HG03045 (cell line): ENCODE data around the gene GCN1.
"Not testable (repeated sequence)": the region's sequence is repeated elsewhere in the genome, so short reads cannot be mapped to it uniquely, and the experiment has no call there.

Experiments
- ATAC-seq: cut with Tn5 transposase; IDR thresholded peaks from one replicate; pipeline ENCODE4 v1.9.1; 2021; ENCODE audit warnings: mild to moderate bottlenecking, moderate library complexity; ENCODE audit not compliant: unreplicated experiment

Gene GCN1

GRCh38 chr12:120194534-120195395, at the start of gene GCN1:
GCN1 (minus strand) TSS chr12:120194715; CDS start chr12:120194697, 18 bp downstream.
- peak; percentile 67 for ATAC-seq

- ATAC-seq, result no peak
Observed at GRCh38 chr12:120242971-120243699, 48.6 kb upstream of the GCN1 start.

DNA sequence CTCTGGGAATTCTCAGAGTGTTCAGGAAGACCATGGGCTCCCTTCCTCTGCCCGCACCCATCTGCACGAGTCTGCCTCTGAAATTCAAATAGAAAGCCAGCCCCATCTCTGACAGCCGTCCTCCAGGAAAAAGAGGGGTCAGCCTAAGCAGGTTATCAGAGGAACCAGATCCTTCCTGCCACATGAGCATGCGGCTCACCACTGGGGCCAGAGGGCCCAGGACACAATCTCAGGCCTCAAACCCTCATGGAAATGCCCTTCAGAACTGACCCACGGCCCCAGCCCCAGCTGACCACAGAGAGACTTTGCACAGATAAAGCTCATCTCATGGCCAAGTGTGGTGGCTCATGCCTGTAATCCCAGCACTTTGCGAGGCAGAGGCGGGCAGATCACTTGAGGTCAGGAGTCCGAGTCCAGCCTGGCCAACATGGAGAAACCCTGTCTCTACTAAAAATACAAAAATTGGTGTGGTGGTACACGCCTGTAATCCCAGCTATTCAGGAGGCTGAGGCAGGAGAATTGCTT, 47.8 kb upstream of the GCN1 start:
- no peak for ATAC-seq

DNA sequence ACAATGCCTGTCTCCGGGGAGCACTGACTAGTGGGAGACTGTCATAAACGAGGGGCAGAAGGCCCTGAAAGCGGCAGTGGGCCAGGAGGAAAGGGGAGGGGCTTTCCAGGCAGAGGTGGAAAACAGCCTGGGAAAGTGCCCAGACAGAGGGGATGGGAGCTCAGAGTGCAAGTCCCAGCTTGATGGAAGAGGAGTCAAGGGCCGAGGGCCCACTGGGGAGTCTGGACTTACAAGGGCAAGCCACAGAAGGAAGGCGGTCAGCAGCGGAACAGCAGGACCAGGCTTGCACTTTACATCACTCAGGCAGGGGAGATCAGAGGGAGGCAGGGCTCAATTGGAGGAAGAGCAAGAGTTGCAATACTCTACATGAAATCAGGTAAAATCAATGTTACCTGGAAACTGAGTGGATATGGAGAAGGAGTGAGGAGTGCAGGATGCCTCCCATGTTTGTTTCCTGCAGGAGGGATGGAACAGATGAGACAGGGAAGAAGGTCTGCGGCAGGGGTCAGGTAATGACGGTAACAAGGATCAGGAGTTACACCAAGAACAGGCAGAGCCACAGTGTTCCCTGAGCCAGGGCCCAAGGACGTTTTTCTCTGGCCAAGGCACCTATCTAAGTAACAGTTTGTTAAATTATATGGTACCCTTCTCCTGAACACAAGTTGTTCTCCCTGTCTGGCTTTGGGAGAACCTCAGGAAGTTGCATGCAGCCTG, 47.2 kb upstream of the GCN1 start:
- ATAC-seq, result no peak

DNA sequence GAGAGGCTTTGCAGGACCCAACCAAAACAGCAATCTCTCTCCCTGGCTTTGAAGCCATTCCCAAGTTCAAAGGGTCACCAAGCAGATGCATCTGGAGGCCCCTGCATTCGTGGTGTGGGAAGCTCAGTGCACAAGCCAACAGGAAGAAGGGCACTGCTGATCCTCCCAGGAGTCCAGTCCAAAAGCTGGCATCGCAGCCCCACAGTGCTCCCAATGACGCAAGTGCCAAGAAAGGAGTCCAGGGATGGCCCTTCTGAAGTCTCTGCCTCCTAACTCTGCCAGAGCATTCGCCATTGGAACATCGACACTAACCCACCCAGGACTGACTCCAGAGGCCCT, 45.9 kb upstream of the GCN1 start:
- no peak for ATAC-seq

DNA sequence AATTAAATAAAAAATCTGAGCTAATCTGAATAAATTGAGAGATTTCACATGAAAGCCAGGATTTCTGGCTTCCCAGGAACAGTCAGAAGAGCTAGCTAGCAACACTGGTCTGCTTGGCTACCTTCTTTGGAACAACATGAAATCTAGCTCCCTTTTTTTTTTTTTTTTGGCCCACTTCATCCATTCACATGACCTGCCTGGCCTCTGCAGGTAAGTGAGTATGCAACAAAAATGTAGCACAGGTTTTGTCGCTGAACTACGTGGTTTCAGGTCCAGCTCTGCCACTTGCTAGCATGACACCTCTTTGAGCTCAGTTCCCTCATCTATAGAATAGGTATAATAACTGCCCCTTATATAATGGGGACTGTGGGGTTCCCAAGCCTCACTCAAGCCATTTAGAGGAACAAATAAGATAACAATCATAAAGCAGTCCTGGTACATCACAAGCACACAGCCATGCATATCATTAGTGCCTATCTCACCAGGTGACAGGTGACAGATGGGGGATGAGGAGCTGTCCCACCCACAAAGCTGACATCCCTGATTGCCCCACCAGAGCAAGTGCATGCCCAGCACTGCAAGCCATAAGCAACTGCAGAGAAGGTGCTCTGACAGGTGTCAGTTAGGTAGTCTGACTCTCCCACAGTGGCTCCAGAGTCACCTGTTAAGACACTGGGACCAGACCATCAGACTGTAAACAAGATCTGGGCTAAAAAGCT, 45.4 kb upstream of the GCN1 start:
- ATAC-seq, result no peak

GRCh38 chr12:120238839-120239445, 44.4 kb upstream of the GCN1 start:
- no peak for ATAC-seq

- ATAC-seq, result no peak
Observed at GRCh38 chr12:120238217-120238616, 43.7 kb upstream of the GCN1 start.

- ATAC-seq, result no peak
Observed at GRCh38 chr12:120237360-120238171, 43.1 kb upstream of the GCN1 start.

- ATAC-seq, result not testable (repeated sequence)
Observed at GRCh38 chr12:120236809-120237208, 42.3 kb upstream of the GCN1 start.

DNA sequence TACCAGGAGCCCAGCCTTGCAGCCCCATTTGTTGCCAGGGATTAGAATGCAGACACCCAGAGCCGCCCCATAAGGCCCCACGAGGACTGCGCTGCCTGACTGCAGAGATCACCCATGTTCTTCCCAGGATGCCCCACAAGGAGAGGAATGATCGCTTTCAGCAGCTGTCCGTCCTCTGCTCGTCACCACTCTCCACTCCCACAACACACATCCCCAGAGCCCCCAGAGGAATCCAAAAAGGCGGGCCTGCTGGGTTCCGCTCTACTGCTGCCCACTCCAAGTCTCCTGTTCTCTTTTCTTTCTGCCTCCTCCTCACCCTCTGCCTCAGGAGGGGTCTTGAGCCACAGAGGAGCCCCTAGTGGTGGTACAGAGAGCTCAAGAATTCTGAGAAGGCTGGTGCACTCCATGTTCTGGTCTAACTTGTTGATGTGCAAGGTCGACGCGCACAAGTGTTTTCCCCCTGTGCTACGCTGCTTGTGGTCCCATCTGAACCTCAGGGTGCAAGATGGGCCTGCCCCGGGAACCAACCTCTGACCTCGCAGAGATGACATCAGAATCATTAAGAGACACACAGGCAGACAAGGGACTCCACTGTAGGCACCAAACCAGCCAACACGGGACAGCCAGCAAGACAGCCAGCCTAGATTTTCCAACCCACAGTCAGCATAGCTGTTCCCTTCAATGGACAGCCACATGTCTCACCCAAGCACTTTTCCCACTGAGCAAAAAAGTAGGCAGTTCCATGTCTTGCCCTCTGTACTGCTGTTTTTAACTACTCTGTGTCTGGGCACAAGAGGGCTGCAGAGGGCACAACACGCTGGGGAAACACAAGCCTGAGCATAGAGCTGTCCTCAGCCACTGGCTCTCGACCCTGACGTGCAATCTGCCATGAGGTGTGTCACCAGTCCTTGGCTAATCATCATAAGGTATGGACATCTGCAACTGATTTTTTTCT, 41.1 kb upstream of the GCN1 start:
- ATAC-seq, result no peak

DNA sequence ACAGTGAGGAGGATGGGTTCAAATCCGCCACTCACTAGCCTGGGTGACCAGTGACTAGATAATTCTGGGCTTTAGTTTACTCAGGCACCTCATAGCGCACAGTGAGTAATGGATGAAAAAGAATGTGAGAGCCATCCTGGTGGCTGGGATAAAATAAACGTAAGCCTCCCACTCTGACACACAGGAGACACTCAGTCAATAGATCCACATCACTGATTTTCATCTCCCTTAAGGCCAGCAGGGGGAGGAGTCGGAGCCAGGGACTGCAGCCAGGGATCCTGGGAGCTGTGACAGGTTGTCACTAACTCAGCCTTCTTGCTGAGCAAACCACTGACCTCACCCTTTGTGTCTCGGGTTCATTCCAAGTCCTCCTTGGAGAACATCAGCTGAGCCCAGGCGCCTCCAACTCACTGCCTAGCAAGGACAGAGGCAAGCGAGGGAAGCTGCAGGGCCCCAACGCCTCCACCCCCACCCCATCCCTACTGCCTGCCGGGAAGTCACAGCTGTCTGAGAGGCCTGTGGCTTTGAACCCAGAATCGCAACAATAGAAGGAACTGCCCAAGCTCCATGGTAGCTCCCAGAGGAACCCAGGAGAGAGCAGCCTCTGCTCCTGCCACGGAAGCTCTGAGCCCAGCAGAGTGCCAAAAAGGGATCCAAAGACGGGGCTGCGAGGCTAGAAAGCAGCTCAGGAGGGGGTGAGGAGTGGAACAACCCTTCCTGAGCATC, 40.3 kb upstream of the GCN1 start:
- no peak for ATAC-seq

GRCh38 chr12:120231316-120232011, 36.9 kb upstream of the GCN1 start:
- ATAC-seq, result no peak

DNA sequence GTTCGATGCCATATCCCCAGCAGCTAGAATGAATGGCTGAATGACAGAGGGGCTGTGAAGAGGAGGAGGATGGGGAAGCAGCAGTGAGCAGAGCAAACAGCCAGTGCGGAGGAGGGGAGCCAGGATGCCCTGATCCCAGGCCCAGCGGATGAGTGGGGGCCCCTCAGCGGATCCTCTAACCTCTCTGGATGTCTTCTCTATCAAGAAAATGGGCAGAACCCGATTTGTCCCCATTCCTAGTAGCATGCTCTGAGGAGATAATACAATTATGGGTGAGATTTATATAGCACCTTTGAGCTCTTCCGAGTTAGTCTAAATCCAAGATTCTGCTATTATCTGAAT, 36.4 kb upstream of the GCN1 start:
- ATAC-seq, result no peak

- no peak for ATAC-seq
Observed at GRCh38 chr12:120230326-120230973, 35.9 kb upstream of the GCN1 start.

- ATAC-seq, result no peak
Observed at GRCh38 chr12:120229487-120230325, 35.2 kb upstream of the GCN1 start.
